Measurements from ENCODE around the gene NUFIP1.

- no peak for TF ChIP-seq CTCF (IDR thresholded peaks at IDR 0.05; ENCODE audit: low read depth, low read length)
- TF ChIP-seq POLR2A (IDR thresholded peaks at IDR 0.05; ENCODE audit: extremely low read depth, insufficient read length) = no peak
- TF ChIP-seq MAX (IDR thresholded peaks at IDR 0.05; ENCODE audit: low read depth, low read length) = no peak
These were observed 67.9 kb downstream of the NUFIP1 start for GRCh38 chr13:44921246-44921877.
